Activated CD8-positive, alpha-beta memory T cell treated with anti-CD3 and anti-CD28 coated beads for 36 hours (primary cell): ENCODE results near the gene GREM1. TPM values are rescaled to one million over a fixed set of nuclear protein-coding genes. Genes with fewer than 3 reads are reported as not detected.

Experiments
- CTCF ChIA-PET: fragments of 350-600 bp; sonication (Branson Sonifier 250); formaldehyde crosslinking; loops from one replicate; lab custom pipeline; 2021; ENCODE audit warnings: antibody characterized with exemption; lab: Charles Lee
- POLR2A ChIA-PET: fragments of 350-600 bp; sonication (Branson Sonifier 250); formaldehyde crosslinking; loops from one replicate; lab custom pipeline; 2021; ENCODE audit warnings: antibody characterized with exemption; lab: Charles Lee
- total RNA-seq, 2 experiments: library from RNA; stranded (reverse); gene quantifications; one replicate each; pipeline ENCODE4 v1.2.3, GENCODE V29; 2021

Gene GREM1
- total RNA-seq, 2 experiments from 2014 or later: not detected

DNA sequence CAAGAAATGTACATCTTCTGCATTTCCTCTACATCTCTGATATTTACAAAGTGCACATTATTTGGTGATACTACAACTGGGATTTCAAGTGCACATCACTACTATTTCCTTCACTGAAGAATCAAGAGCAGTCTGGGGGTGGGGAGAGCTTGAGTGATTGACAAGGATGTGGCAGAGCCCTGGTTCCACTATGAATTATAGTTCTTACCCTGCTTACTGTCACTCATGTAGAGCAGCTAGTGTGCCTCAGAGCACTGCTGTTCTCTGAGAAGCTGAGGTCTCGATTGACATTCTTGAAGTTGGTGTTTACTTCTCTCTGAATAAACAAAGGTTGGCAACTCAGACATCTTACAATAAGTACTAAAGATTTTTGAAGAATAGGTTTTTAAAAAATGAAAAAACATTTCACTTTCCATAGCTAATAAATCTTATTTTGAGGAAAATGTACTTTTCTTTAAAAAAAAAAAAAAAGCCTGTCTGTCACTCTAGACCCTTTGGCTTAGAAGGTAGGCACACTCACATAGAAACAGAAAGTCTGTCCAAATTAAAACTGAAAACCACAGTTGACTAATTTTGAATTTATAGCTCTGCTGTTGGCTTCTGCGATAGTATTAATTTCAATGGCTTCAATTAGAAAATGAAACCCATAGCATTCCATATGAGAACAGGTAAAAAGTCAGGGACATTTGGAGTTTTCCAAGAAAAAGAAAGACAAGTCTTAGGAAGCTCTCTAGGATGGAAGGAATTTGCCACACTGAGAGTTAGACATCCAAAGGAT, 5.6 kb downstream of the GREM1 start:
- ChIA-PET CTCF (no interaction called here), POLR2A (no interaction called here)

DNA sequence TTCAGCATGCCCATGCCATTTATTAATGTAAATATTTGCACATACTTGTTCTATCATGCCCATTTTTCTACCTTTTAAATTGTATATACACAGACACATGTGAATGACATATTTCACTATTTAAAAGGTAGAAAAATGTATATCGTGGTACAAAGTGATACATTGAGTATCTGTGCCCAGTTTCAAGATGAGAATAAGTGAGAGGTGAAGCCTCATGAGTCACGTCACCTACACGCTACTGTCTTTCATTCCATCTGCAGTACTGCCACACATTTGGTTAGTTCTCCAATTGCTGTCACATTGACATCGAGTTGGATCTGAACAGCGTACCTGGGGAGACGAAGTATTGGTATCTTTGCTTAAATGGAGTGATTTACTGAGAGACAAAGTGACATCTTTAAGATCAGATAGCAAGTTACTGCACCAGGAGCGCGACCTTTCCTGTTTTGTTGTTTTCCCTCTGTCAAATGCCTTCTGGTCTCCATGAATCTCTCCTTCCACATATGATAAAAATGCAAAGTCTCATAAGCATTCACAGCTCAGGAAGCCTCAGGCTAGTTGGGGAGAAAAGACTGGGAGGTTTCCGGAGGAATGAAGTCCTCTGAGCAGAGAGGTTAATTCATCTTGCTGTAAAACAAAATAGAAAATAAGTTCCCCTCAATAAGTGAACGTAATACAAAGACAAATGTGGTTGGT, 12.0 kb downstream of the GREM1 start:
- ChIA-PET CTCF (no interaction called here), POLR2A (no interaction called here)

DNA sequence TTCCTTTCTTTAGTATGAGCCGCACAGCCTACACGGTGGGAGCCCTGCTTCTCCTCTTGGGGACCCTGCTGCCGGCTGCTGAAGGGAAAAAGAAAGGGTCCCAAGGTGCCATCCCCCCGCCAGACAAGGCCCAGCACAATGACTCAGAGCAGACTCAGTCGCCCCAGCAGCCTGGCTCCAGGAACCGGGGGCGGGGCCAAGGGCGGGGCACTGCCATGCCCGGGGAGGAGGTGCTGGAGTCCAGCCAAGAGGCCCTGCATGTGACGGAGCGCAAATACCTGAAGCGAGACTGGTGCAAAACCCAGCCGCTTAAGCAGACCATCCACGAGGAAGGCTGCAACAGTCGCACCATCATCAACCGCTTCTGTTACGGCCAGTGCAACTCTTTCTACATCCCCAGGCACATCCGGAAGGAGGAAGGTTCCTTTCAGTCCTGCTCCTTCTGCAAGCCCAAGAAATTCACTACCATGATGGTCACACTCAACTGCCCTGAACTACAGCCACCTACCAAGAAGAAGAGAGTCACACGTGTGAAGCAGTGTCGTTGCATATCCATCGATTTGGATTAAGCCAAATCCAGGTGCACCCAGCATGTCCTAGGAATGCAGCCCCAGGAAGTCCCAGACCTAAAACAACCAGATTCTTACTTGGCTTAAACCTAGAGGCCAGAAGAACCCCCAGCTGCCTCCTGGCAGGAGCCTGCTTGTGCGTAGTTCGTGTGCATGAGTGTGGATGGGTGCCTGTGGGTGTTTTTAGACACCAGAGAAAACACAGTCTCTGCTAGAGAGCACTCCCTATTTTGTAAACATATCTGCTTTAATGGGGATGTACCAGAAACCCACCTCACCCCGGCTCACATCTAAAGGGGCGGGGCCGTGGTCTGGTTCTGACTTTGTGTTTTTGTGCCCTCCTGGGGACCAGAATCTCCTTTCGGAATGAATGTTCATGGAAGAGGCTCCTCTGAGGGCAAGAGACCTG, 13.2 kb downstream of the GREM1 start:
- ChIA-PET CTCF (no interaction called here), POLR2A (no interaction called here)

GRCh38 chr15:32732574-32733157, 14.9 kb downstream of the GREM1 start:
- POLR2A ChIA-PET: no interaction called here
- CTCF ChIA-PET: no interaction called here

- ChIA-PET CTCF (no interaction called here), POLR2A (no interaction called here)
These were observed 15.5 kb downstream of the GREM1 start for GRCh38 chr15:32733281-32733680.

DNA sequence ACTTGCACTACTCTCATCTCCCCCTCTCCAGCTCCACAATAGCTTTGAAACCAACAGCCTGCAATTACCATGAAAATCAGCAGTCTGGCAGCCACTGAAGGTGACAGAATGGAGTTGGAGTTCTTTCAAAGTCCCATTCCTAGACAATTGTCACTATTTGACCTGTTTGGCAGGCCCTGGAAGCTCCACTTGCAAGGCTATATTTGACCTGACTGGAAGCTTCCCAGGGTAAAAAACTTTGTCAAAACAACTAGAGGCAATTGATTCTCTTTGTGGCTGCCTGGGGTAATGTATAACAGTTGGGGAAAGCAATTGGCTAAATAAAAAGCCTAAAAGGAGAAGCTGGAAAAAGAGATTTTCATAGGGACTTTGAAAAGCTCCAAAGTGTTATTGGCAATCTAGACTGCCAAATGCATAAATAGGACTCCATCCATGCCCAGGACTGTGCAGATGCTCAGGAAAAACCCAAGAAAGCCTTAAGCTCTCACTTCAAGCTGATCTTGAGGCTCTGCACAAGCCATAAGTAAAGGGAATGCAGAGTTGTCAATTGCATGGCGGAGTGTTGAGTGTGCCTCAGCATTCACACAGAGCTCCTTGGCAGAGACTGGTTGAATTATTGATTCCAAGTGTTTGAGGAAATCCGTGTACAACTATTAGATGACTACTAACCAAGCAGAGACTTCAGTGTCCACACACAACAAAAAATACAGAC, 18.3 kb downstream of the GREM1 start:
- CTCF ChIA-PET: no interaction called here
- POLR2A ChIA-PET: no interaction called here

DNA sequence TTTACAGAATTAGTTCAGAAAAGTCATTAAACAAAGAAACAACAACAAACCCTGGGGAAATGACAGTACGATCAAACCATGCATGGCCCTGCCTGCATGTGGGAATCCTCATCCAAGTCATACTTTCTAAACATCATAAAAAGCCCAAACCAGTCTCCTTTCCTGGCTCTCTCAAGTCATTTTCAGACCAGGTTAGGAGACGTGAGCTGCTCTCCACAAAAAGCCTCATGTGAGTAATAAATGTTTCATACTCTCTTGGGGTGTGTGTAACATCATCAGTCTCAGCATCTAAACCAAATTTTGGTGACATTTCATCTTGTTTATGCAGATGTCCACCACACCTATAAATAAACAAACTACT, 18.9 kb downstream of the GREM1 start:
- ChIA-PET CTCF (no interaction called here), POLR2A (no interaction called here)

DNA sequence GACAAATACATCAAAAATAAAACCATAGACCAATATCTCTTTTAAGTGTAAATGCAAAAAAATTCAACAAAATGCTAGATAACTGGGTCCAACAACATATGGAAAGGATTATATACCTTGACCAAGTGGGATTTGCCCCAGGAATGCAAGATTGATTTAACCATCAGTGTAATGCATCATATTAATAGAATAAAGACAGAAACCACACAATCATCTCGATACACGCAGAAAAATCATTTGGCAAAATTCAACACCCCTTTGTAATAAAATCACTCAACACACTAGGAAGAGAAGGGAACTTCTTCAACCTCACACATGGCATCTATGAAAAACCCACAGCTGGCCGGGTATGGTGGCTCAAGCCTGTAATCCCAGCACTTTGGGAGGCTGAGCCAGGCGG, 19.5 kb downstream of the GREM1 start:
- CTCF ChIA-PET: no interaction called here
- POLR2A ChIA-PET: no interaction called here

- ChIA-PET CTCF (no interaction called here), POLR2A (no interaction called here)
These were observed 20.9 kb downstream of the GREM1 start for GRCh38 chr15:32738666-32739065.

GRCh38 chr15:32739522-32740063, 21.8 kb downstream of the GREM1 start:
- CTCF ChIA-PET: no interaction called here
- POLR2A ChIA-PET: no interaction called here

DNA sequence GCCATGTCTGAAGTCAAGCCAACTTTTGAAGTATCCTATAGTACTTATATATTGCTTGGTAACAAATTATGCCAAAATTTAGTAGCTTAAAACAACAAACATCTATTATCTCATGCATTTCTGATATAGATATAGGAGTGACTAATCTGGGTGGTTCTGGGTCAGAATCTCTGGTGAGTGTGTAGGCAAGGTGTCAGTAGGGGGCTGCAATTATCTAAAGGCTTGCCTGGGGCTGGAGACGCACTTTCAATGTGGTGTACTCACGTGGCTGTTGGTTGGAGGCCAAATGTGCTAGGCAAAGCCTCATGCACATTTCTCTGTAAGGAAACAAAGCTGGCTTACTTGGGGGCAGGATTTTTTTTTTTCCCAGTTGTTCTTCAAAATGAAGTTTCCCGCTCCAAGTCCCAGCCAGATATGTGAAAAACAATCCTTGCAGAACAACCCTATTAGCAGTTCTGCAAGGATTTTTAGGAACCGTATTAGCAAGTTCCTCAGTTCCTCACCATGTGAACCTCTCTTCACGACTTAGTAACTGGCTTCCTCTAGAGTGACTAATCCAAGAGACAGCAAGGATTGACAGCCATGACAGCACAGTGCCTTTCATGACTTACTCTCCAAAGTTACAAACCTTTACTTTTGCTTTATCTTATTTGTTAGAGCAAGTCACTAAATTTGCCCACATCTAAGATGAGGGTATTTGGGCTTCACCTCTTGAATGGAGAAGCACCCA, 25.8 kb downstream of the GREM1 start:
- CTCF ChIA-PET: no interaction called here
- POLR2A ChIA-PET: no interaction called here

DNA sequence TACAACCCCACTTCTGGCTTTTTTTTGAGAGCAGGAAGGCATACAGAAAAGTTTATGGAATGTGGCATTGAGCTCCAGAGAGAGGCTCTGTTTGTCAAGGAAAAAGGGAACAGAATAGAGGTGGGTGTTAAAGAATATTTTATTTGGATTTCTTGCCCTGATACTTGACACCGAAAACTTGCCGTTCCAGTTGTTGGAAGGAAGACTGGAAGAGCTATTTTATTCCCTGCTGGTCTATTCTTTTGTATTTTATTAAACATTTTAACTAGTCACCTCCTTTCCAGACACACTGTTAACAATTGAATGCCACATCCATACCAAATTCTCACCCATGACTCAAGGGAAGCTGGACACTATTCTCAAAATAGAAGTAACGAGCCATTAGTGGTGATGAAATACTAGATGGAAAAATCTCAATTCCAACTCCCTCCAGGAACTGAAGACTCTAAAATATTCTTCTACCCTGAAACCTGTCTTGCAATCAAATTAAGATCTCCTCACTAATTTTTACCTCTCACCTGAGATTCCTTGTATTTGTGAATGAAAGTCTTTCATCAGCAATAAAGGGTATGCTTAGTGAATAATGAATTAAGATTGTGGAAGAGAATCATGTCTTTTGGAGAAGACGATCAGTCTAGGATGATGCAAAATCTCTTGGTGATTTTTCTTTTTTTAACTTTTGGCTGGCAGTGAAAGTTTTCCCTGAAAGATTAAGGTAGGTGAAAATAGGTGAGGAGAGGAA, 28.5 kb downstream of the GREM1 start:
- CTCF ChIA-PET: no interaction called here

GRCh38 chr15:32747921-32748342, 30.1 kb downstream of the GREM1 start:
- ChIA-PET POLR2A (no interaction called here), CTCF (no interaction called here)

More for the DNA sequence above, 28.5 kb downstream of the GREM1 start:
- POLR2A ChIA-PET: no interaction called here

GRCh38 chr15:32750979-32751378, 33.2 kb downstream of the GREM1 start:
- CTCF ChIA-PET: no interaction called here

DNA sequence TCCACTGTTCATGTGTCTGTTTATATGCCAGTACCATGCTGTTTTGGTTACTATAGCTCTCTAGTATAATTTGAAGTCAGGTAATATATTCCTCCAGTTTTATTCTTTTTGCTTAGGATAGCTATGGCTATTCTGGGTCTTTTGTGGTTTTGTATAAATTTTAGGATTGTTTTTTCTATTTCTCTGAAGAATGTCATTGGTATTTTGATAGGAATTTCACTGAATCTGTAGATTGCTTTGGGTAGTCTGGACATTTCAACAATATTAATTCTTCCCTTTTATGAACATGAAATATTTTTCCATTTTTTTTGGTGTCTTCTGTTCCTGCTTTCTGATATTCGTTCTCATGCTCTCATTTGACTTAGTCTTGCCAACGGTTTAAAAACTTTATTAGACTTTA, 39.6 kb downstream of the GREM1 start:
- CTCF ChIA-PET: no interaction called here
- POLR2A ChIA-PET: no interaction called here

More at GRCh38 chr15:32750979-32751378, 33.2 kb downstream of the GREM1 start:
- POLR2A ChIA-PET: no interaction called here

- ChIA-PET POLR2A (no interaction called here), CTCF (no interaction called here)
These were observed 45.5 kb downstream of the GREM1 start for GRCh38 chr15:32763295-32763694.

DNA sequence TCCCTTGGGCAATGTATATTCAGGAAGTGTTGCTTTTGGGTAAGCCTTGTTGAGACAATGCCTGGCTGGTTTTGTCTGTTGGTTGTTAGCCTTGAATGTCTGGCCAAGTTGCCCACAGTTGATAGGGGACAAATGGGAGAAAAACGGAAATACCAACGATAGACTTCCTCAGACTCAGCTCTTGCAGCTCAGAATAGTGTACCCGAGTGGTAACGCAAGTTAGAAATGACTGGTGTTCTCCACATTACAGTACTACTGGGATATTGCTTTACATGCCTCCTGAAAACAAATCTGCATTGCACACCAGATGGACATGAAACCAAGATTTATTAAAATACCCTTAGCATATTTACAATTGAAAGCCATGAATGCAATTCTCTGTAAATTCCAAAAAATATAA, 47.4 kb downstream of the GREM1 start:
- POLR2A ChIA-PET: no interaction called here
- CTCF ChIA-PET: no interaction called here

DNA sequence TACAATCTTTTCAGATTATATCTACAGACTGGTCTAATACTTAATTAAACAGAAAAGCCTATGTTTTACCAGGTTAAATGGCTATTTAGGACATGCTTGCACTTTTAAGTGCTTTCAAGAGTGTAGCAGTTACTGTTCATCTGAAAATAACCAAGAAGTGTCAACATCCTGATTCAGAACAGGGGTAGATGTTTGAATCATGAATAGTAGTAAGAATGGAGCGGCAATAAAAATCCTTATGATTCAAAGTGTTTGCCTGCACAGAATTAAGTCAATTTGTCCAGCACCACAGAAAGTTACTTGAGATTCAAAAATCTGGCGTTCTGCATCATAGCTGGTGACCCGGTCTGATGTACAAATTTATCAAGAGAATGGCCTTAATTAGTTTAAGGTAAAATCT, 48.3 kb downstream of the GREM1 start:
- CTCF ChIA-PET: no interaction called here
- POLR2A ChIA-PET: no interaction called here
